Stimulated activated CD8-positive, alpha-beta memory T cell treated with anti-CD3 and anti-CD28 coated beads, Interleukin-15, amount 100 ng/mL, for 24 hours (primary cell): ENCODE measurements around the gene CYP39A1.

Source experiments
- DNase-seq: peaks from one replicate; pipeline ENCODE4 v3.0.0-alpha.2; 2020; ENCODE audit warnings: low read depth

CYP39A1 gene

GRCh38 chr6:46590765-46591164, 61.9 kb downstream of the CYP39A1 start:
- DNase-seq, result no peak

- no peak for DNase-seq
These were observed 65.7 kb downstream of the CYP39A1 start for GRCh38 chr6:46586906-46587305.

DNA sequence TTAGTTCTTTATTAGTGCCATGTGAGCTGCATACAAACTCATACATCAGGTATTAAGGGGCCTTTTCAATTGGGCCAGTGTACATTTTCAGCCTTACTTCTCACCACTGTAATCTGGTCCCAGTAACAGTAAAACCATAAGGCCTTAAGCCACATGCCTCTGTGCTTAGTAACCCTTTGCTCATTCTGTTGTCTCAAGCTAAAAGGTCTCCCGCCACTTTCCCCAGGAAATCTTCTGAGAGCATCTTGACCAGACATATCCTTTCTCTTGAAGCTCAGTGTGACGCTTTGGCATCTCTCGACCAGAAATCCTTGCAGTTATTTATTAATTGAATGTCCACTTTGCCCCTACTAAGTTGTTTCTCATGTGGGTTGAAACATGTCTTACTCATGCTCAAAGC, 68.0 kb downstream of the CYP39A1 start:
- DNase-seq, result no peak

- no peak for DNase-seq
These were observed 68.9 kb downstream of the CYP39A1 start for GRCh38 chr6:46583721-46584120.

DNA sequence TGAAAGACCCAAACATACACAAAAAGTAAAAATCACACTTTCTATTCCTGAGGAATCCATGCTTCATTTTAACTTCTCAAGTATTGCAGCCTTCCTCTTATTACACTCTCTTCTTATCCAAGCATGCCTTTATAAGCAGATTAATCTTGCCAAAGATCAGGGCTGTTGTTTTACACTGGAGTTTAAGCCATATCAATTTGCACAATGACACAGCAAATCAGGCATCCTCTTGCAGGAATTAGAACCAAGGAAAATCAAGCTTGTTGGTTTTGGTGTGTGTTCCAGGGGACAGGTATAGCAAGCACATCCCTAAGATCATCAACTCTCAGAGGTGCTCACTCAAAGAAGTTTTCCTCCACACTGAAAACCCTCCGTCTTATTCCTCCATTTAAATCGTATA, 69.5 kb downstream of the CYP39A1 start:
- no peak for DNase-seq

GRCh38 chr6:46581459-46582177, 71.0 kb downstream of the CYP39A1 start:
- DNase-seq, result no peak

- no peak for DNase-seq
These were observed 77.1 kb downstream of the CYP39A1 start for GRCh38 chr6:46575530-46575929.

DNA sequence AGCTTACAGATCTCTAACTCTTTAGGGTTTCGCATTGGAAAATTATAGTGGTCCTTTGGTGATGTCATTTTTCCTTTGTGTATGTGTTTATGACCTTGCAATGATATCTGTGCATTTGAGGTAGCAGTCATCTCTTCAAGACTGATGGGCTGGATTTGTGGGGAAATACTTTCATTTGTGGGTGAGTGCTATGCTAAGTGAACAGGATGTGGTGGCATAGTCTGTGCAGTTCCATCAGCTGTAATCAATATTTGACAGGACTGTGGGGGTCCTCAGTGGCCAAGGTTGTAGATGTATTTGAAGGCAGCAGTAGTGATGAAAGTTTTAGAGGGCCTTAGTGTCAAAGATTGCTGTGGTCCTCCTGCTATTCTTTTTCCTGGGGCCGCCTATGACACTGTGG, 79.5 kb downstream of the CYP39A1 start:
- no peak for DNase-seq

DNA sequence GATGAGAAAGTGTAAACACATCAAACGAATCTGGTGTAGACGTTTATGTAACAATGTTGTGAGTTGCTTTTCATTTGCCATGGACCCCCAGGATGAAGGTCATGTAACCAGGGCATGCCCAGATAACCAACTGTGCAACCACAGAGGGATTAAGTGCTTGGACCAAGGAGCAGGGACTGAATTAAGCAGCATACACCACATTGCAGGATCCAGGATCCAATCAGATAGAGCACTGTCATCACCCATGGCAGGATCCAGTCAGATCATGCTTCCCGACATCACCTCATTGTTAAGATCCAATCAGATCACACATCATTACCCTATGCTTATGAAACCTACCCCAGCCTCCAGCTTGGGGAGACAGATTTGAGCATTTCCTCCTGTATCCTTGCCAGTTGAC, 87.1 kb downstream of the CYP39A1 start:
- DNase-seq, result no peak

DNA sequence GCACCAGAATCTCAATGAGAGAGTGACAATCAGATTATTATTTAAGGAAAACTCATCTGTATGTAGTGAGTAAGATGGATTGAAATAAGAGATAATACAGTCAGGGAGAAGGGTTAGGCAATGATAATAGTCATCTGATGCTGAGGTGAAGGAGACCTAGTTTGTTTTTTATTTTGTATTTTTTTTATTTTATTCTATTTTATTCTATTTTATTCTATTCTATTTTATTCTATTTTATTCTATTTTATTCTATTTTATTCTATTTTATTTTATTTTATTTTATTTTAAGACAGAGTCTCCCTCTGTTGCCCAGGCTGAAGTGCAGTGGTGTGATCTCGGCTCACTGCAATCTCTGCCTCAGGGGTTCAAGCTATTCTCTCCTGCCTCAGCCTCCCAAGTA, 88.7 kb downstream of the CYP39A1 start:
- DNase-seq, result no peak

- DNase-seq, result no peak
These were observed 96.6 kb downstream of the CYP39A1 start for GRCh38 chr6:46556053-46556452.

- DNase-seq, result no peak
These were observed 97.5 kb downstream of the CYP39A1 start for GRCh38 chr6:46555129-46555528.

DNA sequence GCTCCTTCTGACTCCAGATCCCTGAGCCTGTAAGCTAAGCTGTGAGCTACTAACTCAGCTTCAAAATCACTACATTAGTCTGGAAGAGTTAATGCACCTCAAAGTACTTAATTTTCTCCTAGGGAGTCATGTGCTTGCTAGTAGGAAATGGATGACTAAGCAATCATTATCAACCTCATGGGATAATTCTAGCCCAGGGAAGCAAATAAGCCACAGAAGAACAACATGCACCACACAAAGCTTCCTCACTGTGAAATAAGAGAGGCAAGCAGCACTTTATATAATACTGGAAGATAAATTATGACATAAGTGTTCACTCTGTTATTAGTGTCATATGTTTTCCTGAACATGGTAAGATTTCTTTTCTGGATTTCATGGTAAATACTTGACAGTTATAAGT, 103.5 kb downstream of the CYP39A1 start:
- no peak for DNase-seq

DNA sequence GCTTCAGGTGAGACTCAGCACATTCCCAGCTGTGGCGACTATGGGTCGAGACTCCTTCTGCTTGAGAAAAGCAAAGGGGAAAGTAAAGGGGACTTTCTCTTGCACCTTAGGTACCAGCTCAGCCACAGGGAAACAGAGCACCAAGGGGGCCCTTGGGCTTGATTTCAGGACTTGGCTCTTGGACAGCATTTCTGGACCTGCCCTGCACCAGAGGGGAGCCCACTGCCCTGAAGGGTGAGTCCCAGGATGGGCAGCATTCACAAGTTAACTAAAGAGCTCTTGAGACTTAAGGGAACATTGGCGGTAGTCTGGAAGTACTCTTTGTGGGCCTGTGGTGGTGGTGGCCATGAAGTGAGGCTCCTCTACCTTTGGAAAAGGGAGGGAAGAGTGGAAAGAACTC, 111.1 kb downstream of the CYP39A1 start:
- no peak for DNase-seq

DNA sequence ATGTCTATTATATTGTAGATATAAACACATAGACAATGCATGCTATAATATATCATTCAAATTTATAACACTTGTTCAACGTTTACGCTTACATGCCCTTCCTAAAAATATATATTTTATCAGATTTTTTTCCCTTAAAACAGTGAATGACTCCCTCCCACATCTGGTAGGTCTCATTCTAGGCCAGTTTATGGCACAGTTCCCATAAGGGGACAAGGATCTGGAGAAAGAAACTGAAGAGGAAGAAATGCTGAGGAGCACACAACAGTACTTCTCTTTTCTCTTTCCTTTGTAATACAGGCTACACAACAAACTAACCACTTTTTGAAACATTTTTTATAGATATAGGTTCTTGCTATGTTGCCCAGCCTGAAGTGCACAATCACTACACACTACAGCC, 112.8 kb downstream of the CYP39A1 start:
- DNase-seq, result no peak

- no peak for DNase-seq
These were observed 113.7 kb downstream of the CYP39A1 start for GRCh38 chr6:46538800-46539480.

DNA sequence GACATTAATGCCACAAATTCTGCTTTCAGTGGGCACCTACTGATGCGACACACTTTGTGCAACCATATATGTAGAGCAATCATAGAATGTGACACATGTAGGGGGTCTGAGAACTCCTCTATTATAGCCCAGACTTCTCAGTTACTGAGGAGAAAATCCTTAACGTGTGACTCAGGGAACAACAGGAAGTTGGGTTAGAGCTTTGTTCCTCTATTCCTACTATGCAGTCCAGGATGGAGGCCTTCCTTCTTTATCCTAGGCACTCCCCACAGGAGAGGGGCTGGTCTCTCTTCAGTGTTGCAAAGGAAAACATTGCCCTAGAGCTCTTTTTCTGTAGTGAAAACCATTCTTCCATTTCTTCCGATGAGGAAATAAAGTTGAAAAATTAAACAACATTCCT, 121.7 kb downstream of the CYP39A1 start:
- DNase-seq, result no peak

DNA sequence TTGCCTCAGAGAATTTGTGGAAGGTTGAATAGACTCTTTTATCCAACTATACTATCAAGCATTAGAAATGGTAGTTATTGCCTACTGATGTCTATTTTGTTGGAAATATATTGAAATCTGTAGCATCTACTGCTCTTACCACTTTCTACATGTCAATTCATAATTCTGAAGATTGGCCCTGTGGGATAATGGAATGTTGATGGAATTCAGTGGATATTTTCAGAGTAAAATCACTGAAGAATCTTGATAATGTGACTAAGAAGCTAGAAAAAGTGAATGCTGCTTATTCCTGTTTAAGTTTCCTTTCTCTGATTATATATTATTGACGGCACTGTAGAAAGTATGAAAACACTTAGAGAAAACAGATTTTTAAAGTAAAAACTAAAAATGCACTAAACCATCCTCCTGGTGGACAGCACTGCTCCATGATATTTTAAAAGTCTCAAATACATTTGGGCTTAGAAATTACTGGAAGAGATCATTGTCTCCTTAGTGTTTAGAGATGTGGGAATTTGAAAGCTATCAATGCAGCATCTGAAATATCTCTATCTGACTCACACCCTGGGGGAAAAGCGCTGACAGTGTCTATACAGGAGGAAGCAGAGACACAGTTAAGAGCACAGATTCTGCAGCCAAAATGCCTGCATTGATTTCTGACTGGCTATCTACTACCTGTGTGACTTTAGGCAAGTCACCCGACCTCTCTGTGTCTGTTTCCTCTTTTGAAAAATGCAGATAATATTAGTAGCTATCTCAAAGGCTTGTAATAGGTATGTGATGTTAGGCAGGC, 123.5 kb downstream of the CYP39A1 start:
- DNase-seq, result no peak

GRCh38 chr6:46526607-46527006, 126.0 kb downstream of the CYP39A1 start:
- DNase-seq, result no peak

DNA sequence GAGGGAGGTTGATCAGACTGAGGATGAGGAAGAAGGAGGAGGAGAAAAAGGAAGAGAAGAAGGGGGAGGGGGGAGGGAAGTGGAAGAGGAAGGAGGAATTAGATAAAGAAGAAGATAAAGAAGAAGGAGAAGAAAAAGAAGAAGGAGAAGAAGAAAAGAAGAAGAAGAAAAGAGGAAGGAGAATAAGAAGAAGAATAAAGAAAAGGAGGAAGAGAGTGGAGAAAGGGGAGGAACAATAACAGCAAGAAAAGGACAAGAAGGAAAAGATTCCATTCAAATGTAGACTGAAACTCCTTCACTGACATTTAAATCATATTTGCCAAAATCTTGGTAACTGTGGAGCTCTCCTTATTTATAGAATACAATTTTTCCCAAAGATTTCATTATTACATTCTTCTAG, 127.0 kb downstream of the CYP39A1 start:
- DNase-seq, result no peak

GRCh38 chr6:46521464-46521971, 131.1 kb downstream of the CYP39A1 start:
- DNase-seq, result no peak

- no peak for DNase-seq
These were observed 135.4 kb downstream of the CYP39A1 start for GRCh38 chr6:46517202-46517601.

- no peak for DNase-seq
These were observed 139.1 kb downstream of the CYP39A1 start for GRCh38 chr6:46513533-46513932.
